GM19193 (cell line): ENCODE results near the gene GOLGA6L9.
"Not testable (repeated sequence)": the region's sequence is repeated elsewhere in the genome, so short reads cannot be mapped to it uniquely, and the experiment has no call there.

Experiments
- POLR2A ChIP-seq: IDR thresholded peaks from 4 replicates; pipeline ENCODE4 v1.6.1; 2011; ENCODE audit not compliant: insufficient read depth, insufficient read length; ENCODE audit errors: extremely low read depth

The GOLGA6L9 gene, protein sequence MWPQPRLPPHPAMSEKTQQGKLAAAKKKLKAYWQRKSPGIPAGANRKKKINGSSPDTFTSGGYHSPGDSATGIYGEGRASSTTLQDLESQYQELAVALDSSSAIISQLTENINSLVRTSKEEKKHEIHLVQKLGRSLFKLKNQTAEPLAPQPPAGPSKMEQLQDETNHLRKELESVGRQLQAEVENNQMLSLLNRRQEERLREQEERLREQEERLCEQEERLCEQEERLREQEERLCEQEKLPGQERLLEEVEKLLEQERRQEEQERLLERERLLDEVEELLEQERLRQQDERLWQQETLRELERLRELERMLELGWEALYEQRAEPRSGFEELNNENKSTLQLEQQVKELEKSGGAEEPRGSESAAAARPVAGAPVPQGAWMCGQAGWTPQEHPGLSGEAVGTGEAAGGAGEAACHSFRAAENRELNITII

DNA sequence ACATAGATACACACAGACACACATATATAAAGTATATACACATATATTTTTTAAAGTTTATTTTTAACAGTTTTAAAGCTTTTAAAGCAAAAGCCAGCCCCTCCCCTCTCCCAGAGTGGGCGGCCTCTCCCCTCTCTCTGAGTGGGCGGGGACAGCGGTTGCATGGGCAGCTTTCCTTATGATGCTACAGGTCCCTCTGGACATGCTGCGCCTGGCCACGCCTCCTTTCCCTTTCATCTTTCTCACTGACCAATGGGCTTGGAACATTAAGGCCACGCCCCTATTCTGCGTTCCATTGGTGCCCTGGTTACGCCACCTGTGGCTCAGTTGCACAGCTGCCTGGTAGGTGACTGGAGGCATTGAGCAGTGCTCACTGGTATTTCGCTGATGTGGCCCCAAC is at the start of gene GOLGA6L9:
GOLGA6L9 (plus strand) TSS at position 124 of the 400 bp plus-strand sequence; CDS start at position 388, 264 bp downstream.
- not testable (repeated sequence) for TF ChIP-seq POLR2A

DNA sequence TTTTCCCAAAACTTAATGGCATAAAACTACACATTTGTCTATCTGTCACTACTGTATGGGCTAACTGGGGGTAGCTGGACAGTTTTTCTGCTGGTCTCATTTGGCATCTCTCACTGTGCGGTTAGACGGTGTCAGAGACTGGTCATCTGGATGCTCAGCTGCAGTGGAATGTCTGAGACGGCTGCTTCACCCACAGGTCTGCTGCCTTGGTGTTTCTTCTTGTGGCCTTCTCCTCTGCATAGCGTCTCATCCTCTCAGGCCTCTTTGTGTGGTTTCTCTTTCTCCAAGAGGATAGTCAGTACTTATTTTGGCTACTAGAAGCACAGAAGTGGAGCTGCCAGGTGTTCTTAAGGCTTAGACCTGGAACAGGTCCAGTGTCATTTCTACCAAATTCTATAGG is 35.9 kb upstream of the GOLGA6L9 start:
- TF ChIP-seq POLR2A: no peak

DNA sequence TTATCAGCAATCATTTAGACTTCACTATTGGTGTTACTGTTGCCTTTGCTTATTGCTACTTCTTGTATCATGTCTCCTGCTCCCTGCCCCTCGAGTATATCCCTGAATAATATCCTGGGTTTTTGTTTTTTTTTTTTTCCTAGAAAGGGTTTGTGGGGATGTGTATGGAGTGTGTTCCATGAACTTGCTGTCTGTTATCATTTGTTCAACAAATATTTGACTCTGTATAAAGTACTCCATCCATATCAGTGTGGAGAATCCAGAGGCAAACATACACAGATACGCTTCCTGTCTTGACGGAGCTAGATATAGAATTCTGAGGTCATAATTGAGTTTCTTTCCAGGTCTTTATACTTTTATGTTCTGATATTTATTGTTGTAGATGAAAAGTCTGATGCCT is 31.8 kb upstream of the GOLGA6L9 start:
- TF ChIP-seq POLR2A: no peak

DNA sequence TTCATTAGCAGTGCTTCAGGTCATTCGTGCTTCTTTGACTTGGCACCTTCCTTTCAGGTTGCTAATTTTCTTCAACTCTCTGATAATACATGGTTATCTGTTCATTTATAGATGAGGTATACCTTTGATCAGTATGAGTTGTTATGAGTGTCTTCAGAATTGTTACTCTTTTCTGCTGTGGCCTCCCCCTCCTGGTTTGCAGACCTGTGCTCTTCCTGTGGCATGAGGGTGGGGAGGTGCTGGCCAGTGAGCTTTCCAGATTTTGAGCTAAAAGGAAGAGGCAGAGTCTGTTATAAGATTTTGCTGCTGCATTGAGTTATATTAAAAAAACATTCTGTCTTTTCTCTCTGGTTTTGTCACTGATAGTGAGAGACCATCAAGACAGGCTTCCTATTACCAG is 30.8 kb upstream of the GOLGA6L9 start:
- TF ChIP-seq POLR2A: no peak
